Hepatocyte (in vitro differentiated cells): ENCODE results near the gene SNX25. TPM values are rescaled to one million over a fixed set of nuclear protein-coding genes. Genes with fewer than 3 reads are reported as not detected.

ENCODE experiments used
- DNase-seq: peaks from one replicate; pipeline ENCODE4 v3.0.0-alpha.2; 2016; ENCODE audit warnings: low spot score
- H2AFZ ChIP-seq: fragments of 200-600 bp; sonication (generic); 2 replicates; pipeline ENCODE4 v1.6.0; 2016; ENCODE audit warnings: antibody characterized with exemption, mild to moderate bottlenecking
- H3K27ac ChIP-seq: fragments of 200-600 bp; sonication (generic); 2 replicates; pipeline ENCODE4 v1.5.1; 2016; ENCODE audit warnings: mild to moderate bottlenecking
- H3K27me3 ChIP-seq: fragments of 200-600 bp; sonication (generic); 2 replicates; pipeline ENCODE4 v1.6.1; 2016
- H3K36me3 ChIP-seq: fragments of 200-600 bp; sonication (generic); replicated peaks from 2 replicates; pipeline ENCODE4 v1.5.1; 2016; ENCODE audit warnings: low read depth; ENCODE audit not compliant: insufficient read depth
- H3K4me1 ChIP-seq: fragments of 200-600 bp; sonication (generic); 2 replicates; pipeline ENCODE4 v1.5.1; 2016; ENCODE audit warnings: mild to moderate bottlenecking, moderate library complexity; ENCODE audit not compliant: insufficient read depth
- H3K4me2 ChIP-seq: fragments of 200-600 bp; sonication (generic); 2 replicates; pipeline ENCODE4 v1.6.0; 2016
- H3K4me3 ChIP-seq: fragments of 200-600 bp; sonication (generic); 2 replicates; pipeline ENCODE4 v1.5.1; 2016; ENCODE audit warnings: mild to moderate bottlenecking
- H3K79me2 ChIP-seq: fragments of 200-600 bp; sonication (generic); 2 replicates; pipeline ENCODE4 v1.6.0; 2017; ENCODE audit warnings: mild to moderate bottlenecking
- H3K9me2 ChIP-seq: fragments of 200-600 bp; sonication (generic); replicated peaks from 2 replicates; pipeline ENCODE4 v1.6.0; 2017; ENCODE audit warnings: mild to moderate bottlenecking; ENCODE audit not compliant: insufficient read depth
- H3K9me3 ChIP-seq: fragments of 200-600 bp; sonication (generic); 2 replicates; pipeline ENCODE4 v1.5.1; 2016; ENCODE audit warnings: low read depth, mild to moderate bottlenecking
- H4K20me1 ChIP-seq: fragments of 200-600 bp; sonication (generic); 2 replicates; pipeline ENCODE4 v1.6.0; 2016; ENCODE audit warnings: mild to moderate bottlenecking; ENCODE audit not compliant: insufficient read depth, poor library complexity, severe bottlenecking
- EZH2 ChIP-seq: fragments of 200-600 bp; sonication (generic); IDR thresholded peaks from 2 replicates; pipeline ENCODE4 v1.6.1; 2016; ENCODE audit warnings: antibody characterized with exemption, mild to moderate bottlenecking, borderline replicate concordance
- EZH2phosphoT487 ChIP-seq: fragments of 200-600 bp; sonication (generic); IDR thresholded peaks from one replicate; pipeline ENCODE4 v1.6.1; 2018; ENCODE audit warnings: antibody characterized with exemption, mild to moderate bottlenecking, low read depth, moderate library complexity; ENCODE audit not compliant: unreplicated experiment, severe bottlenecking
- WGBS: methylation state at CpG from one replicate; pipeline ENCODE4 v1.1.6; 2016; ENCODE audit warnings: low lambda C conversion rate; ENCODE audit errors: missing lambda C conversion rate; 5-methylcytosine and 5-hydroxymethylcytosine counted together
- polyA plus RNA-seq: library from polyadenylated mRNA; unstranded; fragments of >200 nt; fragmentation: Nextera tagmentation; extraction: Ambion mirVana; gene quantifications from 2 replicates; pipeline ENCODE4 v1.2.1, GENCODE V29; 2016
- total RNA-seq: library from RNA; depleted of rRNA; stranded (reverse); fragments of >200 nt; gene quantifications from 2 replicates; pipeline ENCODE4 v1.2.3, GENCODE V29; 2014
- TF ChIP-seq, protein P1 (sequence below): fragments of 200-600 bp; sonication (generic); IDR thresholded peaks from 2 replicates; pipeline ENCODE4 v1.5.1; 2016; ENCODE audit warnings: antibody characterized with exemption, mild to moderate bottlenecking; ENCODE audit not compliant: poor library complexity

The SNX25 gene
- total and polyA plus RNA-seq, 2 experiments from 2014 or later = 16.5 to 20.3 TPM

DNA sequence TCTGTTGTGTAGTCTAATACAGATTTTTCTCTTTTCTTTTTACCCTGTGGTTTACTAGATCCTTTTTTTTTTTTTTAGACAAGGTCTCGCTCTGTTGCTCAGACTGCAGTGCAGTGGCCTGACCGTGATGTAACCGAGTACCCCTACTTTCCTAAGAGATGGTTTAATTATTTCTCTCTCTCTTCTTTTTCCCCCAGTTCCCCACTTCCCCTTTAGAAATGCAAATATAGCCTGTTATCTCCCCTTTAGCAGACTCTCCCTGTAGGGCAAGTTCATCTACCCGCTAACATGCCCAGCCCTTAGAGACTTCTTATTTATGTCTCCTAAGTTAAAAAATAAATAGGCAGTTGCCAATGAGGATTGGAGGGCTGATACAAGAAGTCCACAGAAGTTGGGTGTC is 4.5 kb downstream of the SNX25 start:
- WGBS = 87% methylated on average over 4 of the region's 4 CpGs
- H3K27me3 ChIP-seq = no peaks in the 10 kb centered on the region
- TF ChIP-seq, protein P1, sequence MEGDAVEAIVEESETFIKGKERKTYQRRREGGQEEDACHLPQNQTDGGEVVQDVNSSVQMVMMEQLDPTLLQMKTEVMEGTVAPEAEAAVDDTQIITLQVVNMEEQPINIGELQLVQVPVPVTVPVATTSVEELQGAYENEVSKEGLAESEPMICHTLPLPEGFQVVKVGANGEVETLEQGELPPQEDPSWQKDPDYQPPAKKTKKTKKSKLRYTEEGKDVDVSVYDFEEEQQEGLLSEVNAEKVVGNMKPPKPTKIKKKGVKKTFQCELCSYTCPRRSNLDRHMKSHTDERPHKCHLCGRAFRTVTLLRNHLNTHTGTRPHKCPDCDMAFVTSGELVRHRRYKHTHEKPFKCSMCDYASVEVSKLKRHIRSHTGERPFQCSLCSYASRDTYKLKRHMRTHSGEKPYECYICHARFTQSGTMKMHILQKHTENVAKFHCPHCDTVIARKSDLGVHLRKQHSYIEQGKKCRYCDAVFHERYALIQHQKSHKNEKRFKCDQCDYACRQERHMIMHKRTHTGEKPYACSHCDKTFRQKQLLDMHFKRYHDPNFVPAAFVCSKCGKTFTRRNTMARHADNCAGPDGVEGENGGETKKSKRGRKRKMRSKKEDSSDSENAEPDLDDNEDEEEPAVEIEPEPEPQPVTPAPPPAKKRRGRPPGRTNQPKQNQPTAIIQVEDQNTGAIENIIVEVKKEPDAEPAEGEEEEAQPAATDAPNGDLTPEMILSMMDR = no peak
- no peak for TF ChIP-seq EZH2
- TF ChIP-seq EZH2phosphoT487 = no peak
- H3K4me2 ChIP-seq = no peak overlapping the region
- H3K9me2 ChIP-seq = no peaks in the 10 kb centered on the region
- H2AFZ ChIP-seq = no peak overlapping the region
- no peak overlapping the region for H3K4me3 ChIP-seq
- peaks cover 3% of the 10 kb centered on the region for H4K20me1 ChIP-seq
- peaks cover 47% of the 10 kb centered on the region for H3K79me2 ChIP-seq
- H3K9me3 ChIP-seq = no peaks in the 10 kb centered on the region
- DNase-seq = no peak
- H3K36me3 ChIP-seq = no peaks in the 10 kb centered on the region
- H3K4me1 ChIP-seq = peaks cover 13% of the 10 kb centered on the region
- H3K27ac ChIP-seq = no peak overlapping the region

DNA sequence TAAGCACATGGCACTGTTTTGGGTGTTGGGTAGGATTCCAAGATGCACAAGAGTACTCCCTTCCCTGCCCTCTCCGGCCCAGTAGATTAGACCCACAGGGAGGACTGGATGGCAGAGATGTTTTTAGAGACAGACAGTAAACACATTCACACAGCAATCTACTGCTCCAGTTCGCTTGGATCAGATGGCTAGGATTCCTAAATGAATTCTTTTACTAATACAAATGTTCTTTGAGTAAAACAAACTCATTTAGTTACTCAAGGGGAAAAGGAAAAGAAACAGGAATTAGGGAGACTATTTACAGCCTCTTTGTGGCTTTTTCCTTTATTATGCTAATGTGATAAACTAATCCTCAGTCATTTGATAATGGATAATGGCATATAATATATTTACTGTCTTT is 5.9 kb downstream of the SNX25 start:
- H3K79me2 ChIP-seq = peaks cover 51% of the 10 kb centered on the region
- H3K9me2 ChIP-seq = no peaks in the 10 kb centered on the region
- H2AFZ ChIP-seq = no peak overlapping the region
- peaks cover 12% of the 10 kb centered on the region for H3K4me1 ChIP-seq
- TF ChIP-seq, protein P1 = no peak
- no peak for TF ChIP-seq EZH2phosphoT487
- no peak overlapping the region for H3K27ac ChIP-seq
- no peak overlapping the region for H3K4me3 ChIP-seq
- WGBS = 71% methylated on average over 2 of the region's 2 CpGs
- no peaks in the 10 kb centered on the region for H3K36me3 ChIP-seq
- H3K27me3 ChIP-seq = no peaks in the 10 kb centered on the region
- no peaks in the 10 kb centered on the region for H3K9me3 ChIP-seq
- H3K4me2 ChIP-seq = no peak overlapping the region
- DNase-seq = no peak
- H4K20me1 ChIP-seq = peaks cover 3% of the 10 kb centered on the region

DNA sequence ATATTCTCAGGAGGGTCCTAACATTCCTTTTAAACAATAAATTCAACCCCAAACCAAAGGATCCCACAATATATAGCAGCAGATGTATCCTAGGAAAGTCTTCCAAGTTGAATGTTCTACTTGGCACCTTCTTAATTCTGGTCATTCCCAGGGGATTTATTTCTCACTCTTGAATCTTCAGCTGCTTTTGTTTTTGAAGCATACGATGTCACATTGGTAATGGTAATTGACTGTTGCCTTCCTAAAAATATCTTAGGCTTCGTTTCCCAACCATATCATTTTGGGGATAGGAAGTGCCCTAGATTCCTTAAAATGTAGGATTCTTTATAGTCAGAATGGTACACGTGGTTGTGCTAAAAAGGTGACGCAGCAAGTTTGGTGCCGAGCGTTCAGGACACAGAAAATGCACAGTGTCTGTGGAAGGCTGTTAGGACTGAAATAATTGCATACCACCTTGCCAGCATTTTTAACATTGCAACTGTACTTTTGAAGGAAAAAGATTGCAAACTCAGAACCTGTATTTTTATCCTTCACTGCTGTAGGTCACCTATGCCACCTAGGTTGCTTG is 8.1 kb downstream of the SNX25 start:
- Histone ChIP-seq H3K27me3 (no peaks in the 10 kb centered on the region), H3K9me2 (no peaks in the 10 kb centered on the region), H3K9me3 (no peaks in the 10 kb centered on the region), H3K4me1 (no peaks in the 10 kb centered on the region), H3K79me2 (peaks cover 47% of the 10 kb centered on the region), H2AFZ (no peak overlapping the region), H3K27ac (no peak overlapping the region), H3K4me2 (no peak overlapping the region), H3K36me3 (no peaks in the 10 kb centered on the region), H3K4me3 (no peak overlapping the region), H4K20me1 (no peaks in the 10 kb centered on the region)
- TF ChIP-seq, protein P1 = no peak
- TF ChIP-seq EZH2 (no peak), EZH2phosphoT487 (no peak)
- 89% methylated on average over 6 of the region's 6 CpGs for WGBS
- DNase-seq = no peak
